GM18868 (cell line): ENCODE data around the gene PMM1.
"Not testable (repeated sequence)": the region's sequence is repeated elsewhere in the genome, so short reads cannot be mapped to it uniquely, and the experiment has no call there.

Experiments used
- ATAC-seq: cut with Tn5 transposase; IDR thresholded peaks from one replicate; pipeline ENCODE4 v1.9.1; 2021; ENCODE audit warnings: mild to moderate bottlenecking, moderate library complexity; ENCODE audit not compliant: unreplicated experiment

The PMM1 gene

GRCh38 chr22:41564563-41564962 is 25.1 kb downstream of the PMM1 start:
- ATAC-seq, result no peak

GRCh38 chr22:41563051-41563711 is 26.5 kb downstream of the PMM1 start:
- ATAC-seq, result no peak

GRCh38 chr22:41562461-41562860 is 27.2 kb downstream of the PMM1 start:
- ATAC-seq, result no peak

GRCh38 chr22:41561788-41562187 is 27.9 kb downstream of the PMM1 start:
- ATAC-seq, result no peak

- no peak for ATAC-seq
Observed at GRCh38 chr22:41561335-41561734, 28.3 kb downstream of the PMM1 start.

GRCh38 chr22:41560095-41560471 is 29.6 kb downstream of the PMM1 start:
- no peak for ATAC-seq

GRCh38 chr22:41558241-41558630 is 31.4 kb downstream of the PMM1 start:
- not testable (repeated sequence) for ATAC-seq

- ATAC-seq, result no peak
Observed at GRCh38 chr22:41557401-41558240, 32.0 kb downstream of the PMM1 start.

GRCh38 chr22:41556561-41556960 is 33.1 kb downstream of the PMM1 start:
- no peak for ATAC-seq

- ATAC-seq, result no peak
Observed at GRCh38 chr22:41555325-41555982, 34.2 kb downstream of the PMM1 start.

GRCh38 chr22:41551877-41552582 is 37.6 kb downstream of the PMM1 start:
- ATAC-seq, result no peak

- ATAC-seq, result no peak
Observed at GRCh38 chr22:41550952-41551491, 38.6 kb downstream of the PMM1 start.

- ATAC-seq, result no peak
Observed at GRCh38 chr22:41548830-41549211, 40.8 kb downstream of the PMM1 start.

- ATAC-seq, result no peak
Observed at GRCh38 chr22:41544671-41545476, 44.8 kb downstream of the PMM1 start.

GRCh38 chr22:41543854-41544670 is 45.6 kb downstream of the PMM1 start, which contains the start of gene POLR3H:
Gene POLR3H (minus strand): TSS chr22:41544470. CDS start chr22:41544101, 369 bp downstream.
- peak; percentile 92 for ATAC-seq

- ATAC-seq, result no peak
Observed at GRCh38 chr22:41542224-41542623, 47.4 kb downstream of the PMM1 start.

- ATAC-seq, result no peak
Observed at GRCh38 chr22:41541484-41541883, 48.2 kb downstream of the PMM1 start.

GRCh38 chr22:41540365-41540764 is 49.3 kb downstream of the PMM1 start:
- ATAC-seq, result no peak

GRCh38 chr22:41540006-41540315 is 49.7 kb downstream of the PMM1 start:
- no peak for ATAC-seq
